ENCODE data around the gene TJP1.

The TJP1 gene

GRCh38 chr15:29790607-29791006, 31.7 kb downstream of the TJP1 start:
- TF ChIP-seq FOXP2 (optimal IDR thresholded peaks at IDR 0.05; ENCODE audit: borderline replicate concordance, extremely low read depth, extremely low read length, insufficient read depth), result no peak
- no peak for TF ChIP-seq SIN3A (IDR thresholded peaks at IDR 0.05; ENCODE audit: borderline replicate concordance, insufficient read depth, low read length)
- no peak for TF ChIP-seq REST (IDR thresholded peaks at IDR 0.05; ENCODE audit: insufficient read depth in 1 of 2, low read depth in 2 of 2, low read length in 2 of 2)
- TF ChIP-seq POLR2AphosphoS5 (IDR thresholded peaks at IDR 0.05; ENCODE audit: low read depth, low read length), result no peak
- TF ChIP-seq TAF1 (IDR thresholded peaks at IDR 0.05; ENCODE audit: borderline replicate concordance, insufficient read depth, low read length), result no peak

GRCh38 chr15:29789871-29790270, 32.4 kb downstream of the TJP1 start:
- TF ChIP-seq POLR2AphosphoS5 (IDR thresholded peaks at IDR 0.05; ENCODE audit: low read depth, low read length) (no peak), TAF1 (IDR thresholded peaks at IDR 0.05; ENCODE audit: borderline replicate concordance, insufficient read depth, low read length) (no peak), REST (IDR thresholded peaks at IDR 0.05; ENCODE audit: insufficient read depth in 1 of 2, low read depth in 2 of 2, low read length in 2 of 2) (no peak), FOXP2 (optimal IDR thresholded peaks at IDR 0.05; ENCODE audit: borderline replicate concordance, extremely low read depth, extremely low read length, insufficient read depth) (no peak), SIN3A (IDR thresholded peaks at IDR 0.05; ENCODE audit: borderline replicate concordance, insufficient read depth, low read length) (no peak)

- no peak for TF ChIP-seq FOXP2 (optimal IDR thresholded peaks at IDR 0.05; ENCODE audit: borderline replicate concordance, extremely low read depth, extremely low read length, insufficient read depth)
- no peak for TF ChIP-seq POLR2AphosphoS5 (IDR thresholded peaks at IDR 0.05; ENCODE audit: low read depth, low read length)
- no peak for TF ChIP-seq TAF1 (IDR thresholded peaks at IDR 0.05; ENCODE audit: borderline replicate concordance, insufficient read depth, low read length)
- TF ChIP-seq REST (IDR thresholded peaks at IDR 0.05; ENCODE audit: insufficient read depth in 1 of 2, low read depth in 2 of 2, low read length in 2 of 2), result no peak
- no peak for TF ChIP-seq SIN3A (IDR thresholded peaks at IDR 0.05; ENCODE audit: borderline replicate concordance, insufficient read depth, low read length)
Observed at GRCh38 chr15:29788433-29789034, 33.7 kb downstream of the TJP1 start.

GRCh38 chr15:29787767-29788166, 34.5 kb downstream of the TJP1 start:
- no peak for TF ChIP-seq POLR2AphosphoS5 (IDR thresholded peaks at IDR 0.05; ENCODE audit: low read depth, low read length)
- no peak for TF ChIP-seq REST (IDR thresholded peaks at IDR 0.05; ENCODE audit: insufficient read depth in 1 of 2, low read depth in 2 of 2, low read length in 2 of 2)
- TF ChIP-seq FOXP2 (optimal IDR thresholded peaks at IDR 0.05; ENCODE audit: borderline replicate concordance, extremely low read depth, extremely low read length, insufficient read depth), result no peak
- no peak for TF ChIP-seq TAF1 (IDR thresholded peaks at IDR 0.05; ENCODE audit: borderline replicate concordance, insufficient read depth, low read length)
- TF ChIP-seq SIN3A (IDR thresholded peaks at IDR 0.05; ENCODE audit: borderline replicate concordance, insufficient read depth, low read length), result no peak

Data from PFSK-1 (cell line).